NCI-H2081 treated with DMSO at 0.1 percent for 48 hours (cell line): ENCODE data around the gene SYNDIG1L.
"Not testable (repeated sequence)": the region's sequence is repeated elsewhere in the genome, so short reads cannot be mapped to it uniquely, and the experiment has no call there.

ENCODE experiments used
- DNase-seq: peaks from one replicate; lab custom pipeline; 2025; lab: John Stamatoyannopoulos, UW

Gene SYNDIG1L

GRCh38 chr14:74426202-74426582 is at the start of gene SYNDIG1L:
SYNDIG1L (minus strand) TSS chr14:74426210; CDS start chr14:74409744, 16,466 bp downstream.
- DNase-seq = no peak

GRCh38 chr14:74475678-74476077 is 49.7 kb upstream of the SYNDIG1L start:
- DNase-seq = no peak

DNA sequence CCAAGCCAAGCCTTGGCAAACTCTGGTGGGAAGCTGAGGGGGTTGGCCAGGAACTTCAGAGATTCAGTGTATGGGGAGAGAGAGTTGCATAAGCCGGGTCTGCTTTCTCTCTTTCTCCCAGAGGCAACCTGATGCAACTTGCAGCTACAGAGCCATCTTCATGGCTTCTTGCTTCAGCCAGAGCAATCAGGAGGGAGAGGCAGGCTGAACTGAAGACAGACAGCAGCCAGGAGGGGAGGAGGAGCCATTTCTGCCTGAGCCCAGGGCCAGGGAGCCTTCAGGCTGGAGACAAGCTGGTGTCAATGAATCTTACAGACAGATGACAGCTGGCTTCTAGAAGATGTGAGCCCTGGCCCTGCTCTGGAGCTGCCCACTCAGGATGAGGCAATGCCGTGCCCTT is 48.4 kb upstream of the SYNDIG1L start:
- no peak for DNase-seq

- no peak for DNase-seq
Observed at GRCh38 chr14:74472601-74473000, 46.6 kb upstream of the SYNDIG1L start.

DNA sequence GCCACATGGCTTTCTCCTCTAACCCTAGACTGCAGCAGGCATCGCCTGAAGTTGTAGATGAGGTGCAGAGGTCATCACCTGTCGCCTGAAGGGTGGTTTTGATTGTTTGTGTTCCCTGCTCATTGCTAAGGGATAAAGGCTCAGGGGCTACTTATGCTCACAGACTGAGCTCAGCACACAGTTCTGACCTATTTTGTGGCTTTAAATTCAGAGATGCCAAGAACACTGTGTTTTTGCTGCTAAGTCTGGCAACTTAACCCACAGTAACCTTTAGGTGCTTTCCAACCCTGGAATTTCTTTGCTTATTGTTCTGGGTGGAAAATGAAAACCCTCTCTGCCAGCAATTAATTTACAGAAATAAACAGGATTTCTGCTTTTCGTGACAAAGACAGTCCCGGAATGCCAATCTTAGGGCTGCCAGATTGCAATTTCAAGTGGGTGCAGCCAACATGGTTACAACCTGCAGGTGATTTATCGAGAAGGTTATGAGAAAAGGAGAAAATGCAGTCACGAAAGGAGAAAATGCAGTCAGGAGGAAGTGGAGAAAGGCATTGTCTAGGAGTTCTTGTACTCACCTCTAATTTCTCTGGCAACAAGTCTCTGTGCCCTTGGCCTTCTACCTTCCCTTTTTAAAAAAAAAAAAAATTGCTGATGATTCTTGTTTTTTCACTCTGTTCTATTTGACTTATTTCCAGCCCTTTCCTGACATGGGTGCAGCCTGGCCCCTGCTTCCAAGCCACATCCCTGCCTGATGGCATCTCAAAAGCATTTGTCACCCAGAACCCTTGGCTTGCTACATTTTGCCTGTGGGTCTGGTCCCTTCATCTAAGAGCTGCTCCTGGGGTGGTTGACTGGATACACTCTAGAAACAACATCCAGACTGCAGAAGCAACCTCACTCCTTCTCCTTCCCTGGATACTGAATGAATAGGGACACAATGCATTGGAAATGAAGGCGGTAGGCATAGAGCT is 43.8 kb upstream of the SYNDIG1L start:
- DNase-seq = no peak

GRCh38 chr14:74468513-74468912 is 42.5 kb upstream of the SYNDIG1L start:
- no peak for DNase-seq

- DNase-seq = no peak
Observed at GRCh38 chr14:74465335-74465734, 39.3 kb upstream of the SYNDIG1L start.

- no peak for DNase-seq
Observed at GRCh38 chr14:74464785-74465184, 38.8 kb upstream of the SYNDIG1L start.

DNA sequence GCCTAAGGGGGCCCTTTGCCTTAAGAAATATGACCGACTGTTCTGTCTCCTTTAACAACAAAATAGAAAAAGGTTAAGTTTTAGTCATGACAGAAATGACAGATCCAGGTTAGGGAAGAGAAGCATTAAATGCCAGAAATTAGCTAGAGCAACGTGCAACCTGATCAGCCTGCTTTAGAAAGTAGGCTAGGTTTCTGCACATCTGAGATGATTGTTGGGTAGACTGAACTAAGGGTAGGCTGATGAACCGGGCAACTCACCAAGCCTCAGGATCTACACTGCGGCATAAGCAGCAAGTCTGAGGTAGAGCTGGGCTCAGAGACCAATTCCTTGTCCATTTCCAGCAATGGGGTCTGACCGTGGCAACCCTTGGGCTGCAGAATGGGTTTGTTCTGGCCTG is 37.7 kb upstream of the SYNDIG1L start:
- DNase-seq = no peak

- DNase-seq = no peak
Observed at GRCh38 chr14:74462993-74463392, 37.0 kb upstream of the SYNDIG1L start.

GRCh38 chr14:74459976-74460375 is 34.0 kb upstream of the SYNDIG1L start:
- no peak for DNase-seq

DNA sequence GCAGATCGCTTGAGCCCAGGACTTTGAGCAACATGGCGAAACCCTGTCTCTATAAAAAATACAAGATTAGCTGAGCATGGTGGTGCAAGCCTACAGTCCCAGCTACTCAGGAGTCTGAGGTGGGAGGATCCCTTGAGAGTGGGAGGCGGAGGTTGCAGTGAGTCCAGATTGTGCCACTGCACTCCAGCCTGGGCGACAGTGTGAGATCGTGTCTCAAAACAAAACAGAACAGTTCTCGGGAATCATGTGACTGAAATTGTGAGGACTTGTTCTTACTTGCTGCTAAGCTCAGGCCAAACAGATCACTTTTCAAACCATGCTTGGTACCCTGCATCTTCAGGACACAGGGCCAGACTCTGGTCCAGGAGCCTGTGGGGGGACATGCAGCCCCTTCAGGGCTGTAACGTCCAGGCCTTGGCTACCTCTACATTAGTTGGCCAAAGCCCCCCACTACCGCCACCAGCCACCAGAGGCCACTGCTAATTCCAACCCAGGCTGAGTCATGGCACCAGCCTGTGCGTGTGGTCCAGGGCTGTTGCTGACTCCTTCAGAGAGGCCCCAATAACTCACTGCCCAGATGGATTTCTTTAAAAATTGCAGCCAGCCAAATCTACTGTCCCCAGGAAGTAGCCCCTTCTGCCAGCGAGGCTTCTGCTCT is 33.4 kb upstream of the SYNDIG1L start:
- DNase-seq = no peak

DNA sequence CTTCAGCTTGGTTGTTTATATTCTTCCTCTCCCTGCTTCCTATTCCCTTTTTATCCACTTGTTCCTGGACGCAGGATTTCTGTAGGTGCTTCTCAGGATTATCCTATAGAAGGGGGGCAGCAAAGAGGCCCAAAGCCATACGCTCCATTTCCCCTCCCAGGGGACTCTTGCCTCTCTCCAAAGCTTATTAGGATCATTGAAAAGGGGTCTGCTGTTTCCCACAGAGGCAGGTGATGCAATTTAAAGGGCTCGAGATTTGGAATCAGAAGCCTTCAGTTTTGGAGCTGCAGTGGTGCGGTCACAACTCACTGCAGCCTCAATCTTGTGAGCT is 31.5 kb upstream of the SYNDIG1L start:
- DNase-seq = no peak

- DNase-seq = no peak
Observed at GRCh38 chr14:74456684-74457564, 30.9 kb upstream of the SYNDIG1L start.

DNA sequence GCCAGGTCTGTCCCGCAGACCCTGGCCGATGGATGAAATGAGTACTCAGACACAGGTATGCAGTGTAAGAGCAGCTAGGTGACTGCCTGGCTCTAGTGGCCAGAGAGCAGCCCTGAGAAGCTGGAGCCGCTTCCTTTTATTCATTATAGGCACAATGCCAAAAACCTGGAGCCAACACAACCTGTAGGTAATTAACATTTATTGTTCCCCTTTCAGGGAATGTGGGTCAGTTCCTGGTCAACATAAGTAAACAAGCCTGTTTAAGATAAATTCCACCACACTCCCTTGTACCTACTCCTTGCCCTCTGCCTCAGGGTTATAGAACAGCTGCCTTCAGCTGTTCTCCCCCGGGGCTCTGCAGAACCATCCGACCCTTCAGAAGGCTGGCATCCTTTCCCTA is 28.4 kb upstream of the SYNDIG1L start:
- DNase-seq = not testable (repeated sequence)

DNA sequence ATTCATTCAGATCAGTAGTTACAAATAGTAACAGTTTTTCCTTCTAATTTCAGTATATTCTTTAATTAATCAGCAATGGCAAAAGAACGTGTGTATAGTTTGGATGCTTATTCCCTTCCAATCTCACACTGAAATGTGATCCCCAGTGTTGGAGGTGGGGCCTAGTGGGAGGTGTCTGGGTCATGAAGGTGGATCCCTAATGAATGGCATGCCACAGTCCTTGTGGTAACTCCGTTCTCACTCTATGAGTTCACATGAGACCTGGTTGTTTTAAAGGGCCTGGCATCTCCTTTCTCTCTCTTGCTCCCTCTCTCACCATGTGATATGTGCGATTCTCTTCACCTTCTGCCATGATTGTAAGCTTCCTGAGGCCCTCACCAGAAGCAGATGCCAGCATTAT is 18.9 kb upstream of the SYNDIG1L start:
- DNase-seq = no peak

DNA sequence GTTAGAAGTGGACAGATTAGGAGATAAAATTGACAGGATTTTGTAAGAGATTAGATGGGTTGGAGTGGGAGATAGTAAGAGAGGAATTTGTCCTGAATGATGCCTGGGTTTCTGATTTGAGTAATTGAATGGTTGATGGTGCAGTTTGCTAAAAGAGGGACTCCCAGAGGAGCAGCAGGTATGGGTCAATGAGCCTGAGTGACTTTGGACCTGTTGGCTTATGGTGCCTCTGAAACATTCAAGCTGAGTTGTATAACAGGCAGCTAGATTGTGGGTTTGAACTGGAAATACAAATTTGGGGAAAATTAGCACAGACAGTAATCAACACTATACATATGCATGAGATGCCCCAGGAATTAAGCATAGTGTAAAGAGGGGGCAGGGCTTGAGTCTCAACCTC is 16.7 kb upstream of the SYNDIG1L start:
- no peak for DNase-seq

DNA sequence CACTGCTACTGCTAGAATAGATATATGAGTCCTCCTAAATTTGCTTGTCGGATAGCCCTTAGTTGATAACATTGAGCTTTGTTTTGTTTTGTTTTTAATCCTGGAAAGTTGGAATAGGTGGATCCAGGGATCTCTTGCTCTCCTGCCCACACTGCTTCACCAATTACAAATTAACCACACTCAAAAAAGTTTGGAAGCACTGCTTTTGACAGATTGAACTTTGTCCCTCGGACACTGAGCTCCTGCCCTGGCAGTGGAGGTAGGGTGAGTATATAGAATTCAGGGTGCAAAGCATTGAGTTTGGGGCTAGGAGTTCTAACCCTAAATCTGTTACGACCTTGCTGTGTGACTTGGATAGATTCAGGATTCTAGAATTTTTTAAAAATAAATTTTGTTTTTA is 15.1 kb upstream of the SYNDIG1L start:
- no peak for DNase-seq

GRCh38 chr14:74438351-74438915 is 12.4 kb upstream of the SYNDIG1L start:
- DNase-seq = no peak

GRCh38 chr14:74437496-74438053 is 11.6 kb upstream of the SYNDIG1L start:
- no peak for DNase-seq

DNA sequence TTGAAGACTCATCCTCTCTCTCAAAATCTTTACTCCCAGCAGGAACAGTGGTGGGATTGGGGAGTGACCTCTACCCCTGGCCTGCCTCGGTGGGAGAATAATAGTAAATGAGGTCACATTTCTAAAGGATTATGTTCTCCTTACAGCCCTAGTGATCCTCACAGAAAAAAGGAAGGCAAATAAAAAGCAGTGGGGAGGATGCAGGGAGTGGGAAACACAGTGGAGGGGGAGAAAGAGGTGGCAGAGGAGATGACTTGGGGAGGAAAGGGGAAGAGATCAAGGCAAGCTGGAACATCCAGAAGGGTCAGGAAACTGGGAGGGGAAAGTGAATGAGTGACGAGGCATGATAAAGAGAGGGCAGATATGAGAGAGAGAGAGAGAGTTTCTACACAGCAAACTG is 8.3 kb upstream of the SYNDIG1L start:
- no peak for DNase-seq

DNA sequence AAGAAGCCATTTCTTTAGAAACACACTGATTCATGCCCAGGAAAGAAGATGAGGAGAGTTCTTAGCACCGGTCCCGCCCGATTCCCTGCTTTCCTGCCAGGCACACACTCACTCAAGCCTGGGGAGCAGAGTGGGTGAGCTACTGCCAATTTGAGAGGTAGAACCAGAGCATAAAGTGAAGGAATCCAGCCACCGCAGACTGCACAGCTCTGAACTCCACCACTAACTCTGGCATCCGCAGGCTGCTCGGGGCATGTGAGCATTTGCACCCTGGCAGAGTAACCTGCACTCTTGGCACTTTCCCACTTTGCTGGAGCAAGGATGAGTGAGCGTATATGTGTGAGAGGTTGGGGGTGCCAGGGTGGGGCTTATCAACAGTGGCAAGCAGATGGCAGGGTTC is 4.0 kb upstream of the SYNDIG1L start:
- no peak for DNase-seq
